ENCODE results near the gene CNGA4.
"Not testable (repeated sequence)": the region's sequence is repeated elsewhere in the genome, so short reads cannot be mapped to it uniquely, and the experiment has no call there.

CNGA4 gene

DNA sequence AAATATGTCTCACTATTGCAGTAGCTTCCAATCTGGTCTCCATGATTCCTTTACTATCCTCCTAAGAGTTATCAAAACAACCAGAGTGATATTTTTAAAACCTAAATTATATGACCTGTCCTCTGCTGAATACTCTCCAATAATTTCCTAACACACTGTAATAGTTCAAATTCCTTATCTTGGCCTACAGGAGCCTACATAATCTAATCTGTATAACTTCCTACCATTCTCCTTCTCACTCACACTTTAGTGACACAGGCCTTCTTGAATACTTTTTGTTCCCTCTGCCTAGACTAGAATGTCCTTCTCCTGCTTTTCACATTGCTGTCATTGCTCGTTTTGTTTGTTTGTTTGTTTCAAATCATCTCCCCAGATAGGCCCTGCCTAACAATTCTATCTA lies 13.9 kb upstream of the CNGA4 start:
- DNase-seq (ENCODE audit: low read depth): no peak

DNA sequence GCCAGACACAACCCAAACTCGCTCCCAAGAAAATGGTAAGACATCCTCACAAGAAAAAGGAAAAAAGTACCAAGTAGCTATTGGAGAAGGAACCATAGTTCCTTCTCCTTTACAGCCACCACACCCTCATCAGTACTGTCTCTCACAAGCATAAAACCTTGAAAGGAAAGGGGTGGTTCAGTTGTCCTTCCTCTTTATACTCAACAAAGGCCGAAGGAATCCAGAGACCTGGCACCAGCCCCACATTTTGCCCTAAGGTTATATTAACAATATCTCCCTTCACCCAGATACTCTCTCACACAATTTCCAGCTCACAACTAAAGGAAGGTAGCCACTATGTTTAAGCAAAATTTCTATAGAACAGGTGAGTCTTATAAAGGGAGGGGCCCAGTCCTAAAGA lies 13.0 kb upstream of the CNGA4 start:
- no peak for DNase-seq (ENCODE audit: low read depth)

DNA sequence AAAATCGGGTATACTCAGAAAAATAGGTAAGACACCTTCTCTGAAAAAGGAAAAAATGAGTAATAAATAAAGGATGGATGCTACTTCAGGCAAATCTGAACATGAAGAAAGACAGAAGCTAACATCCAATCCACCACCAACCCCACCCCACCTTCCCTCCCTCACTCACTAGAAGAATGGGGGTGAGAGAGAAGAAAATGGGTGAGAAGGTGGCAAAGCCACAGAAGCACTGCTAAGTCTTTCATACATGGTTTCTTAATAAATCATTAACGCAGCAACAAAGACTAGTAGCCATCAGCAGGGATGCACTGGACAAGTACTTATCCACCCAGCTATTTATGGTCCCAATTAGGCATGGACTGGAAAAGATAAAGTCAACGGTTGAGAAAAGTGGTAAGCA lies 10.4 kb upstream of the CNGA4 start:
- DNase-seq (ENCODE audit: low read depth): no peak

DNA sequence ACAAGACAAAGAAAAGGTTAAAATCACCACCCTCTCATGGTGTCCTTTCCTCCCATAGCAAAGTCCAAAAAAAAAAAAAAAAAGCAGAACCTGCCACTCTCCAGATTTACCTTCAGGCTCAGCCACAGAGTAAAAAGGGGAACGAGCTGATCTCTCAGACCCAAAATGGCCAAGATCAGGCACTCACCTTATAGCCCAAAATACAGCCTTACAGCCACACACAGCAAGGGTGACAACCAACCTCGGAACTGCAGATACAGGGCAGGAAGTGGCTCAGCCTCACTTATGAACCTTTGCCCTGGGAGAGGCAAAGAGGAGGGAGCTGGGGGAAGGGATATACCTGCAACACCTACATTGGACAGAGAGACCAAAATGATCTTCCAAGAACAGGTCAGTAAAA lies 9.0 kb upstream of the CNGA4 start:
- no peak for DNase-seq (ENCODE audit: low read depth)

DNA sequence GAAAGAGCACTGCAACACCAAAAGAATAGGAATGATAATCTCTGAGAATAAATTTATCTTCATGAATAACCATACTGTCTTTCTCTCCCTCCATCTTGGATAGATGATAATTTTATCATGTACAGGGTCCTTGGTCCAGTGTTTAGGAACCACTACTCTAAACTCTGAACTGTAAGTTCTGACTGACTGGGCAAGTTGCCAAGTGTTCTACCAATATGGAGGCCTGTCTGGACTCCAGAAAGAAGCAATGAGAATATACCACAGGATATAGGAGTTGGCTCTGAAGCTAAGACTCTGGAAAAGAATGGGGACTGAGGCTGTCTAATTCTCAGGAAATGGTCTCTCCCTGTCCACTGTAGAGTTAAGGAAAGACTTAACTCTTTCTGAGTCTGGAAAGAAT lies 6.0 kb upstream of the CNGA4 start:
- no peak for DNase-seq (ENCODE audit: low read depth)

DNA sequence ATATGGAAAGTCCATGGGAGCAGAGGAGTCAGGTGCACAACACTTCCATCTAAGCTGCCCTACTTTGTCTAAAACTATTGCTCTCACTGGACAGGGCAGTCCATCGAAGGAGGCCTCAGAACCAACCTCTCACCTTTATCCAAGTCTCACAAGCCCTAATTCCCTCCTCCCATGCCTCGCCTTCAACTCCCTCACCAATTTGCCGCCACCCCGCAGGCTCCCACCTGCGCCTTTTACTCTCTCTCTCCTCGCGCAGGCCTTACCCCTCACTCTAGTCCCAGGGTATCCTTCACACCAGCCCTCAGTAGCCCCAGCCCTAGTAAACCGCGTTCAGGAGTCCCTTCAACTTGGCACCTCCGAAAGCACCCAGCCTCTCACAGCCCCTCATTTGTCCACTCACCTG lies 4.9 kb upstream of the CNGA4 start:
- no peak for DNase-seq (ENCODE audit: low read depth)

DNA sequence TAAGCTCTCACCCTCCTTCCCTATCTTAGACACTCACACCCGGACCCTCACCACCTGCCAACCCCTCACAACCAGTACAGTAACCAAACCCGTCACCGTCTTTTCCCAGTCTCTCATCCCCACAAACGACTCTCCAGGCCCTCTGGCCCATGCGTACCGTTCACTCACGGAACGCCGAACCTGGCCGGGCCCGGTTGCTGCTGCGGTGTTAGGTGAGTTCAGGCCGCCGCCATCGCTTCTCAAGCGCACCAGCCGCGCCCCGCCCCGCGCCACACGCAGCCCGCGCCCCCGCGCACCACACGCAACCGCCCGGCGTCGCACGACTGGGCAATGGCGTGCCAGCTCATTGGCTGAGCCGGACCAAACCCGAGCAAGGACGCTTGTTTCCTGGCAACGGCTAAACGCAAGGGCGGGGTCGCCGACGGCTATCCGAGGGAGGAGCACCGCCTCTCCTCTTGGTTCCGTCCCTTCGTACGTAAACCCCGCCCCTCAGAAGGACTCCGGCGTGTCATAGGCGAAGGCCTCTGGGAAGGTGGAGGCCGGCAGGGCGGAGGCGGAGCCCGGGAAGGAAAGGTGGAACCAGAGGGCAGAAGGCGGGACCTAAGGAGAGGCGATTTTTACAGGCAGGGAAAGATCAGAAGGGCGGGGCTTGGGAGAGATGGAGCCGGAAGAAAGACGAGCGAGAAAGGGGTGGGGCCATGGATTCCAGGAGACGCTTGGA lies 4.3 kb upstream of the CNGA4 start, which contains the start of gene FHIP1B:
Gene FHIP1B, minus strand, starts transcription at position 250 of the 721 bp plus-strand sequence. CDS start 10,120 bp downstream, outside the sequence.
- DNase-seq (ENCODE audit: low read depth): peak; percentile 93

DNA sequence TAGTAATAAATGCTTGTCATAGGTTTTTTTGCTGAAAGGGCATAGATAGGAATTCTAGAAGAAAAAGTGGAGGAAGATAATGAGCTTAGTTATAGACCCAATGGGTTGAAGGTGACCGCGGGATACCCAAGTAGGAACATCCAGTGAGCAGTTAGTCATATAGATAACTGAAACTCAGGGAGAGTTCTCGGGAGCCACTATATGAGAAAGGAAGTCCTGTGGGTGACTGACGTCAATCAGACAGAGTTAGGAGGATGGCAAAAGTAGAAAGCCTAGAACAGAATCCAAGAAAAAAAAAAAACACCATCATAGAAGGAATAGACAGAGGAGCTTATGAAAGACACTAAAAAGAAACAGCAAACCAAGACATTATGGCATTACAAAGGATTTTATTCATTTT lies 1.6 kb upstream of the CNGA4 start:
- DNase-seq (ENCODE audit: low read depth): no peak

DNA sequence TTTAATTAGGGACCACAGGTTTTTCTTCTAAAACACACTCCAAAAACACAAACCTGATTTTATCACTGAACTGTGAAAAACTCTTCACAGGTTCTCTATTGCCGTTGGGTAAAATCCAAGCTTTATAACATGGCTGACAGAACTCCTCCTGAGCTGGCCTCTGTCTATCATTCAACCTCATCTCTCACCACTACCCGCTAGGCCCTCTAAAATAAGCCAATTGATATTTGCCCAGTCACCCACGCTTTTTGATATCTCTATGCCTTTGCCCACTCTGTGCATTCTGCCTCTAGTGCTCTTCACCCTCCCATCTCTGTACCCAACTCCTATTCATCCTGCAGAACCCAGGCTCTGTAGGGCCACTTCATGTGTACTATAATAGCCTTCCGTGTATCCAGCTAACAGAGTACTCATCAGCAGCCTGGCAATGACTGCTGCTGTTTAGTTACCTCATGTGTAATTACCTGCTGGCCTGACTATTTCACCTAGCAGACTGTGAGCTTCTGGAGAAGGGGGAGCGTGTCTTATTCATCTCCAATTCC lies 1.1 kb upstream of the CNGA4 start:
- DNase-seq (ENCODE audit: low read depth): no peak

DNA sequence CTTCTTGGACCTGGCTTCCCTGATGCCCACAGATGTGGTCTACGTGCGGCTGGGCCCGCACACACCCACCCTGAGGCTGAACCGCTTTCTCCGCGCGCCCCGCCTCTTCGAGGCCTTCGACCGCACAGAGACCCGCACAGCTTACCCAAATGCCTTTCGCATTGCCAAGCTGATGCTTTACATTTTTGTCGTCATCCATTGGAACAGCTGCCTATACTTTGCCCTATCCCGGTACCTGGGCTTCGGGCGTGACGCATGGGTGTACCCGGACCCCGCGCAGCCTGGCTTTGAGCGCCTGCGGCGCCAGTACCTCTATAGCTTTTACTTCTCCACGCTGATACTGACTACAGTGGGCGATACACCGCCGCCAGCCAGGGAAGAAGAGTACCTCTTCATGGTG lies 1.2 kb downstream of the CNGA4 start:
- DNase-seq (ENCODE audit: low read depth): no peak

DNA sequence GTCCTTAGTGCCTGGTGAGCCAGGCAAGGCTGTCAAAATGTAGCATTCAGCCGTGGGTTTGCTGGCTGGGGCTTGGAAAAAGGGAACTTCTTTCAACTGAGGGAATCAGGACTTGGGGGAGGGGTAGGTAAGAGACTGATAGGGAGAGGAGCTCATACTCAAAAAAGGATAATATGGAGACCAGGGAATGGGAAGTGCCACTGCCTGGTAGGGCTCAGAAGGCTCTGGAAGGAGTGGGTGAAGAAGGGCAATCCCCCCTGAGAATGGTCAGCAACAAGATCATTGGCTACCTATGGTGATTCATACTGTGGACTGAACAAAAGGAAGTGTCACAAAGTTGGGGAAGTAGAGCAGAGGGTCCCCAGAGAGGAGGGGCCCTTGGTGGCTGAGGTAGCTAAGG lies 1.9 kb downstream of the CNGA4 start:
- no peak for DNase-seq (ENCODE audit: low read depth)

DNA sequence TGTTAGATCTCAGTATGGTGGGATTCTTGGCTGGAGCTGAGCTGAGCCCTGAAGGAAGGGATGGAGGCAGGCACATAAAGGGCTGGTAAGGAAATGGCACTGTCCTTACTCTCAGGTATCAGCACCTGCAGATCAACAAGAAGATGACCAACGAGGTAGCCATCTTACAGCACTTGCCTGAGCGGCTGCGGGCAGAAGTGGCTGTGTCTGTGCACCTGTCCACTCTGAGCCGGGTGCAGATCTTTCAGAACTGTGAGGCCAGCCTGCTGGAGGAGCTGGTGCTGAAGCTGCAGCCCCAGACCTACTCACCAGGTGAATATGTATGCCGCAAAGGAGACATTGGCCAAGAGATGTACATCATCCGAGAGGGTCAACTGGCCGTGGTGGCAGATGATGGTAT lies 2.4 kb downstream of the CNGA4 start:
- DNase-seq (ENCODE audit: low read depth): no peak

DNA sequence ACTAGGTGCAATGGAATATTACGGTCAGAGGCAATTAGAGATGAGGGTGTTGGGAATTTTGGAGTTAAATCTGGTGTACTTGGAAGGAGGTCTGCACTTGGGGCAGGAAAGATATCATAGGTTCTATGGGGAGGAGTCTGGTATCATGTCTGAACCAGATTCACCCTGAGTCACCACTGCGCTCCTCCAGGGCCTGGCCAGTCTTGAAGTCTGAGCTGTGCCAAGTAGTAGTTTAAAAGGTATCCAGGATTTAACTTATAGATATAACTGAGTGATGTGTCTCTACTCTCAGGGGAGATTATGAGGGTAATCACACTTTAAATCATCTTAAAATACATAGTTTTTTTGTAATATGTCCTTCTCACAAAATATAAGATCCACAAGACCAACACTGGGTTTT lies 6.6 kb downstream of the CNGA4 start:
- no peak for DNase-seq (ENCODE audit: low read depth)

DNA sequence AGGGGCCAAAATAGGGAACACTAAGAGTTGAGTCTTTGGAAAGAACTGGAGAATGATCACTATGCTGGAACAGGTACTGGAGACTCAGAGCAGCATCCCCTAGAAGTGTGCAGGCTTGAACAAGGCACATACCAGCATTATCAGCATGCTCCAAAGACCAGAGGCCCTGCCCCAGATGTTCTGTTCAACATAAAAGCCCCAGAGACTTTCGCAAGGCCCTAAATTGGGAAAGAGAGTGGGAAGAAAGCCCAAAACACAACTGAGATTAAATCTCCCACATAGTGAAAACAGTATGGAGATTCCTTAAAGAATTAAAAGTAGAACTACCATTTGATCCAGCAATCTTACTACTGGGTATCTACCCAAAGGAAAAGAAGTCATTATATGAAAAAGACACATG lies 9.4 kb downstream of the CNGA4 start:
- no peak for DNase-seq (ENCODE audit: low read depth)

DNA sequence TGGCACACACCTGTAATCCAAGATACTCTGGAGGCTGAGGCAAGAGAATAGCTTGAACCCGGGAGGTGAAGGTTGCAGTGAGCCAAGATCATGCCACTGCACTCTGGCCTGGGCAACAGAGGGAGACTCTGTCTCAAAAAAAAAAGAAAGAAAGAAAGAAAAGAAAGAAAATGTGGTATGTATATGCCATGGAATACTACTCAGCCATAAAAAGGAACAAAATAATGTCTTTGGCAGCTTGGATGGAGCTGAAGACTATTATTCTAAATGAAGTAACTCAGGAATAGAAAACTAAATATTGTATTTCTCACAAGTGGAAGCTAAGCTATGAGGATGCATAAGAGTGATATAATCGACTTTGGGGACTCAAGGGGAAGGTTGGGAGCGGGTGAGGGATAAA lies 10.0 kb downstream of the CNGA4 start:
- not testable (repeated sequence) for DNase-seq (ENCODE audit: low read depth)

DNA sequence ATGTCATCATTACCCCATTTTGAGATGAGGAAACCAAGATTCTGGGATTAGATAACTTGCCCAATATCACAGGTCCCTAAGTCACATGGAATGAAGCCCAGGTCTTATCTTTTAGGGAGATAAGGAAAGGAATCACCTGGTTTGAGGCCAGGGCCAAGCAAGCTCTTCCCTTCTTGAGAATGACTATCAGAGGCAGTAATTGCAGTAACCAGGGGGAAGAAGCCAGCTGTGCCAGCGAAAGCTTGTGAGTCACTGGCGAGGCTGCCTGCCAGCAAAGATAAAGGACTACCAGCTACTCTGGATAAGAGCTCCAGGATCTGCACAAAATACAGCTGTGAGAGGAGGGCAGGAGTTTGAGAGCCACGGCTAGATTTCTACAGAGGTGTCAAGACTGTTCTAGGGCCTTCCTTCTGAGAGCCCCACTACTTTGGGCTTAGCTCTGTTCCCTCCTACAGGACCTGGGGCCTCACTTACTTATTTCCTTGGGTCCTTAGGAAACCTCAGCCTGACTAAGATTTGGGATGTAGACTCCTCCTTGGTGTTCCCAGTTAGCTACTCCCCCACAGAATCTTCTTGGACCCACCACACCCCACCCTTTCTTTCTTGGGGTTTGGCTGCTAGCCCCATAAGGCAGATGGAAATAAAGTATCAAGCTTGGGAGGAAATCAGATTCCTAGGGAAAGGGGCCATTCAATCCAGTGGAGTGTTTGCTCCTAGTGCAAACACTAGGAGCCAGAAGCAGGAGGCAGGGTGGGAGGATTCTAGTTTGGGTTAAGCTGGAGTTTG lies 11.1 kb downstream of the CNGA4 start:
- DNase-seq (ENCODE audit: low read depth): no peak

DNA sequence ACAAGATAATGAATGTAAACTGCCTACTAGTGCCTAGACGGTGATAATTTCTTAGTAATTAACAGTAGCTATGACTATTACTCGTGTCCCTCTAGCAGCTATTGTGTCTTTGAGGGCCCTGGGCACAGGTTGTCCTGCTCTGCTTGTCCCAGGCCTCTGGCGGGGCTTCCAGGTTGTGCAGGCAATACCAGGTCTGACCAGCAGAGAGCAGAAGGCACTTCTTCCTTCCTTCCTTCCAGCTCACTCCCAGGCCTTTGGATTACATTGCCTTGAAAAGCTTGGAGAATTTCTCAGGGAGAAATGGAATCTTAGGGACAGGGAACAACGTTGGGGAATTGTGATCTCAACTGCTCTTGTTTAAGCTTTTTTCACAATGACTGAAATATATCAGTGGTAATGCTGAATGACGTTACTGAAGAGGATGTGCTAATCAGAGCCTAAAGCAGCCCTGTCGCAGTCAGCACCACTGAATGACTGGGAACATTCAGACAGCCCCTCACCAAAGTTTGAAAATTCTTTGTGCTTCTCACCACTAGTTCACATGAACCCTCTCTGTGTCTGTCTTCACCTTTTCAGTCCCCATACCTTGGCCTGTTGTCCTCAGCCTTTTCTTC lies 12.3 kb downstream of the CNGA4 start:
- DNase-seq (ENCODE audit: low read depth): peak; percentile 38

DNA sequence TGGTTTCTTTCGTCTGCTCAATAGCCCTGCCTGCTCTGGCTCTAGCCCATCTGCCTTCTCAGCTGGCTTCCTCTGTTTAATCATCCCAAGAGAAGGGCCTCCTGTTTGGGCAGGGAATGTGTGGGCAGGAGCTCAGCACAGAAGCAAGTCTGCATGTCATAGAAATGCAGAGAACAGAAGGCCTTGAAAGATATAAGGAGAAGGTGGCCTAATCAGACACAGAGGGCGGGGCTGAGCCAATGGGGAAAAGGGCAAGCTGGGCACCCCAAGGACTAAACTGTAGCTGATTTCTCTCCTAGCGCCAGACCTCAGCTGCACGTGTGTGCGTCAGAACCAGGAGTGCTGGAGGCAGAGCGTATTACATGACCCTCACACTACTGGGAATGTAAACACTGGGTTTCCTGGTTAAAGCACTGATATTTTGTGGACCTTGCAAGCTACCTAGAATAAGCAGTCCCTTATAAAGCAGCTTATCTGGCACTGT lies 13.1 kb downstream of the CNGA4 start:
- DNase-seq (ENCODE audit: low read depth): no peak

DNA sequence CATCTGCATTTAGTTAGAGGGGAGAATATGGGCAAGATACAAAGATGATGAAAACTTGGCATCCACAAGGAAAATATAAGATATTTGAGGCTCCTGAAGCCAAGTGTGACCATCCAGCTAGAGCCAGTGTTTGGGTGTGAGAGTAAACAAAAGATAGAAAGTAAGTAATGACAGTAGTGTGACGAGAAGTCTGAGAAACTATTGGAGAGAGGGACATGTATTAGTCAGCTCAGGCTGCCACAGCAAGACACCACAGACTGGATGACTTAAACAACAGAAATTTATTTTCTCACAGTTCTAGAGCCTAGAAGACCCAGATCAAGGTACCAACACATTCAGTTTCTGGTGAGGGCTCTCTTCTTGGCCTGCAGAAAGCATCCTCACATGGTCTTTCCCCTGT lies 14.3 kb downstream of the CNGA4 start:
- no peak for DNase-seq (ENCODE audit: low read depth)

DNA sequence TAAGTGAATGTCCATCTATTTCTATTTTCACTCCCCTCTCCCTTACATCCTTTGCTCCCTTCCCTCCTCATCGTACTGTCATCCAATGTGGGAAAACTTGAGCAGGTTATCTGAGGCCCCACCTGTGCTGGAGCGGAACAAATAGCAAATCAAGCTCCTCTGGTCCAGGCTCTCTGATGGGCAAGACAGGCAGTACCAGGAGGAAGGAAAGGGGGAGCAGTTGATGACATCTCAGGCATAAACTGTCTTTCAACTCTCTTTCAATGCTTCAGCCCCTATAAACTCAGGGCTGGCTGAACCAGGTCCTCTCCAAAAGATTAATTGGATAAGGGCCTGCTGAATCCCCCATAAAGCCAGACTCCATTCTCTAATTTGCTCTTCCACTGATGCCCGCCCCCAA lies 19.3 kb downstream of the CNGA4 start:
- DNase-seq (ENCODE audit: low read depth): no peak

DNA sequence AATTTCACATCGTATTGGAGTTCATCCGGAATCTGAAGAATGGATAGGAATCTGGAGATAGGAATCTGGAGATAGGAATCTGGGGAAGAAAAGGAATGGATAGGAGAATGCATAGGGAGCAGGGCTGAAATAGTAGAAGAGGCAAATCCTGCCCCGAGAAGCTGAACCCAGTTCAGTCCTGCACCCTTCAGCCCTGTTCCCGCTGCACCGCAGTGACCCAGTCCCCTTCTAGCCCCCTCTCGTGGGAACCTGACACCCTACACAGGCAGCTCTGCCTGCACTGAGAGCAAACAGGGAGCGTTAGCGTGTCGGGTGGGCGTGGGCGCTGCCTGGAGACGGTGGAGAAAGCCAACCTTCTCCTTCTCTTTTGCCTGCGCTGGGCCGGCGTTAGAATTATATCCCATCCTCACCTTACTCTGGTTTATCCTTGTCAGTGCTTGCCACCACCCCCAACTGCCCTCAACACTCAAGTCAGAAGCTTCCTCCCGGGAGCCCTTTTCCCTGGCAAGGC lies 19.7 kb downstream of the CNGA4 start:
- no peak for DNase-seq (ENCODE audit: low read depth)

DNA sequence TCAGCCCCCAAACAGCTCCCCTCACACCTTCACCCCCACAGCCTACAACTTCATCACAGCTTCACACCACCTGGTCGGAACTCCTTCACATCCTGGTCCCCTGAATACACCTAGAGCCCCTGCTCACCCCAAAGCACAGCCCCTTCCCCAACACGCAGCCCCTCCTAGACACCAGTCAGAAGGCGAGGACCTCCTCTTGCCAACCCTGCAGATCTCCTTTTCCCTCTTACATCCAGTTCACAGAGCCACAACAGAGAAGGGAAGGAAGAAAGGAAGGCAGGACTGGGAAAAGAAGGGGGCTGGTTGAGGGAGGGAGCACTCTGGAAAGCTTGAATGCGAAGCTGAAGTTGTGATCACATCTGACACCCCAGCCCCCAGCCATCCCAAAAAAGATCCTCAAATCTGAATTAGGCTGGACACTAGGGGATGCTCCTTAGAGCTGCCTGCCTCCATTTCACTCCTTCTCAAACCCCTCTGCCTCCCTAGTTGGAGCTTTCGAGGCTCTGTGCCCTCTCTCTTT lies 21.4 kb downstream of the CNGA4 start:
- no peak for DNase-seq (ENCODE audit: low read depth)

Measured in activated T-cell treated with anti-CD3 and anti-CD28 coated beads for 1 hour (primary cell).